AG09309 (cell line): ENCODE results near the gene APBB2.

ENCODE experiments used
- DNase-seq: peaks from one replicate; pipeline ENCODE4 v3.0.0-alpha.2; 2010; ENCODE audit warnings: low read depth
- H3K4me3 ChIP-seq: 2 replicates; pipeline ENCODE4 v1.5.1; 2011; ENCODE audit warnings: mild to moderate bottlenecking, low read depth, low read length, moderate library complexity; ENCODE audit not compliant: control insufficient read depth
- CTCF ChIP-seq: IDR thresholded peaks from 2 replicates; pipeline ENCODE4 v1.5.1; 2011; ENCODE audit warnings: mild to moderate bottlenecking, low read depth, low read length, inconsistent platforms; ENCODE audit not compliant: insufficient read depth, control insufficient read depth; ENCODE audit errors: missing control alignments

The APBB2 gene

GRCh38 chr4:40844261-40844660 is 370.1 kb downstream of the APBB2 start:
- DNase-seq, result no peak
- no peak for TF ChIP-seq CTCF
- H3K4me3 ChIP-seq, result no peak overlapping the region

- peak; percentile 5 for TF ChIP-seq CTCF
Observed at GRCh38 chr4:40843696-40844095, 370.6 kb downstream of the APBB2 start.

GRCh38 chr4:40842725-40843423 is 371.5 kb downstream of the APBB2 start:
- no peak for DNase-seq
- no peak overlapping the region for H3K4me3 ChIP-seq
- no peak for TF ChIP-seq CTCF

More at GRCh38 chr4:40843696-40844095, 370.6 kb downstream of the APBB2 start:
- H3K4me3 ChIP-seq, result no peak overlapping the region
- DNase-seq, result no peak

- no peak overlapping the region for H3K4me3 ChIP-seq
- TF ChIP-seq CTCF, result no peak
- DNase-seq, result no peak
Observed at GRCh38 chr4:40842318-40842717, 372.0 kb downstream of the APBB2 start.

- DNase-seq, result peak; percentile 41
- peak; percentile 79 for TF ChIP-seq CTCF
- H3K4me3 ChIP-seq, result no peak overlapping the region
Observed at GRCh38 chr4:40840985-40841571, 373.3 kb downstream of the APBB2 start.

- no peak overlapping the region for H3K4me3 ChIP-seq
- DNase-seq, result no peak
- no peak for TF ChIP-seq CTCF
Observed at GRCh38 chr4:40840255-40840984, 373.9 kb downstream of the APBB2 start.
